NK-92 (cell line): Measurements from ENCODE around the gene DENND11.

Source experiments
- DNase-seq: peaks from one replicate; lab custom pipeline; 2025; ENCODE audit not compliant: unreplicated experiment; lab: John Stamatoyannopoulos, UW

The DENND11 gene, protein sequence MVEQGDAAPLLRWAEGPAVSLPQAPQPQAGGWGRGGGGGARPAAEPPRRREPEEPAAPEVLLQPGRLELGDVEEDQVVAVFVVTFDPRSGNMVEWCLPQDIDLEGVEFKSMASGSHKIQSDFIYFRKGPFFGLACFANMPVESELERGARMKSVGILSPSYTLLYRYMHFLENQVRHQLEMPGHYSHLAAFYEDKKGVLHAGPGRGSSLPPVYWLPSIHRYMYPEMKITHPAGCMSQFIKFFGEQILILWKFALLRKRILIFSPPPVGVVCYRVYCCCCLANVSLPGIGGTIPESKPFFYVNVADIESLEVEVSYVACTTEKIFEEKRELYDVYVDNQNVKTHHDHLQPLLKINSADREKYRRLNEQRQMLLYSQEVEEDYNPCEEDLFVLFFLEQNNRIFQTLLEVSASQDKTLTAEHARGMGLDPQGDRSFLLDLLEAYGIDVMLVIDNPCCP

DNA sequence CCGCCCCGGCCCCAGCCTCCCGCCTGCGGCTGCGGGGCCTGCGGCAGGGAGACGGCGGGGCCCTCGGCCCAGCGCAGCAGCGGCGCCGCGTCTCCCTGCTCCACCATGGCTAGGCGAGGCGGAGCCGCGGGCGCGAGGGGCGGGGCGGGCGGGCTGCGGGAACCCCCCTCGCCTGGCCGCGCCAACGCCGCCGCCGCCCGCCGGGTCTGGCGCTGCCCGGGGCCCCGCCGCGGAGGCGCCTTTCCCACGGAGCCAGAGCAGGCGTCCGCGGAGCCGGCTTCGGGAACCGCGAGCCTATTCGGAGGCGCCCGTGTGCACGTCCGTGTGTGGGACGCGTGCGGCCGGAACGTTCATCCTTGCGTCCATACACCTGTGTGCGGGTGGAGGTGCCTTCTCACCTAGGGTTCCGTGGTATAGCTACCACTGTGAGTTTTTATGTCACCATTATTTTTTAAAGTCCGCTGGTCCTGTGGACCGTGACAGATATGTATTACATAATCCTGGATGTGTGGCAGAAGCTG is at the start of gene DENND11:
Gene DENND11 (minus strand): TSS at position 120 of the 521 bp plus-strand sequence. CDS start 13 bp downstream, at position 107.
- no peak for DNase-seq

DNA sequence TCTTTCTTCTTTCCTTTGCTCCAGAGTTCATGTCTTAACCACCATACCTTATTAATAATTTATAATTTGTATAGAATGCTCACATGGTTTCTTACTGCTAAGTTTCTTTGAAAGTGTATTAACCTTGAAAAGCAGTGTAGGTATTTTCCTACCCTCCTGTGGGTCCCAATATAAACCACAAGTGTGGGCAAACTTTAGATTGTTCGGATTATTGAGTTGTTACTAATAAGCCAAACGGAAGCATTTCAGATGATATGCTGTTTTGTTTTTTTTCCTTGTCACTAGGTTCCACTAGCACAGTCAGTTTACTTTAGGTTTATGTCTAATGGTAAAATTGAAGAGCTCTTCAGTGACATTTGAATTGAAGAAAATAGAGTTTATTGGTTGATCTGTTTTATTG is 46.4 kb upstream of the DENND11 start:
- no peak for DNase-seq

DNA sequence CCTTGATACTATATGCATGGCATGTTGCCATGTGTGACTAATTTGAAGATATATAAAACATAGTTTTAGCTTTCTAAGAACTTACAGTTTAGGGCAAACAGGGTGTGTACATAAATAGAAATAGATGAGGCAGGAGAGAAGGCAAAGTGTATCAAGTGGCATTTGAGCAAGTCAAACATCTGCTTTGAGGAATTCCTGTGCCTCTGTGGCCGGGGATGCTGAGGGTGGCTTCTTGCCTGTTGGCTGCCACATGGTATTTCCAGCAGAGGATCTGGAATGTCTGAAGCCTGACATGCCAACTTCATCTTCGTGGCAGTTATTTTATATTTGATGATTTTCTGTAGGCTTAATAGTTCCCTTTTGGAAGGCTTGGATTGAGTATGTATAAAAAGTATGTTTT is 42.2 kb upstream of the DENND11 start:
- DNase-seq: no peak

DNA sequence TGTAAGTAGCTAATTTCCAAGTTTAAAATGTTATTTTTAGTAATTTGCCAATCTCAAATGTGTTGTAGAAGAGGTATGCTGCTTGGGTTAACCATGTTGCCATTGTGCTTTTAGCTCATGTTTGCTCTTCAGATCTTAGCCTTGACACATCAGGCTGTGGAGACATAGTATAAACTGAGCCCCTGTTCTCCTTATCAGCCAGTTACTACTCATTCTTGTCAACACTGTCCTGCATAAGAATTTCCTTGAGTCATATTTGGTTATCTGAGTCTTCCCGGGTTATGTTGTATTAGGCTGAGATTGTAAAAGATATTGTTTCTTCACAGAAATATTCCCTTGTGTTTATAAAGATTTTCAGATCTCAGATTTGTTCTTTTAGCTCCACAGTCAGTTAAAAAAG is 40.3 kb upstream of the DENND11 start:
- no peak for DNase-seq

DNA sequence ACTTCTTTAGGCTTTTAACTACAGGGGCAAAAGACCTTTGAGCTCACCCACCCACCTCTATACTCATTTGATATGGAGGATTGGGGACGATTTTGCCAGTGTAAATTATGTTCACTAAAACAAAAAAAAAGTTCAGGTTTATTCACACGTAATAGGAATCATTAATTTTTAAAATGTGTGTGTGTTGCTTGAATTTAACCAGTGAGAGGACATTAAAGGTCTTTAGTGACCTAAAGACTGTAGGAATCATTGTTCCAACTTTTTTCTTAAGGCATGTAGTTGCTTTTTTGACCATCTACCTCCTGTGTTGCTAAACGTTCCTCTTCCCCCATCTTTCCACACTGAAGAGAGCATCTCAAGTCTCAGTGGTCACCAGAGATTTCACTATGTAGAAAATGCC is 37.3 kb upstream of the DENND11 start:
- DNase-seq: no peak

DNA sequence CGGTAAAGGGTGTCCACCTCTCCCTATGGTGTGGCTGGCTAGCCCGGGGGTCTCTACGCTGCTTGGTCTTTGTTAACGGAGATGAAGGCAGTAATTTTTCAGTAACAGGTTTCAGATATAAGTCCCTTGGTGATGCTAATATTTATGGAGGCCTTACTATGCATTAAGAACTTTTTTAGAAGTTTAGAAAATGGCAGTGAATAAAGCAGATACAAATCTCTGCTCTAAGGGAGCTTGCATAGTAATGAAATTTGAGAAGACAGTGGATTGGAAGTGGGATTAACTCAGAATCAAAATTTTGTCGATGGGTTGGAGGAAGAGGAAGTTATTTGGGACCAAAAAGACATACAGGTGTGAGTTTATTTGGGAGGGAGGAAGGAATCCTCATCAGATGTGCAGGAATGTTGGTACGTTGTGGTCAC is 36.6 kb upstream of the DENND11 start:
- no peak for DNase-seq

DNA sequence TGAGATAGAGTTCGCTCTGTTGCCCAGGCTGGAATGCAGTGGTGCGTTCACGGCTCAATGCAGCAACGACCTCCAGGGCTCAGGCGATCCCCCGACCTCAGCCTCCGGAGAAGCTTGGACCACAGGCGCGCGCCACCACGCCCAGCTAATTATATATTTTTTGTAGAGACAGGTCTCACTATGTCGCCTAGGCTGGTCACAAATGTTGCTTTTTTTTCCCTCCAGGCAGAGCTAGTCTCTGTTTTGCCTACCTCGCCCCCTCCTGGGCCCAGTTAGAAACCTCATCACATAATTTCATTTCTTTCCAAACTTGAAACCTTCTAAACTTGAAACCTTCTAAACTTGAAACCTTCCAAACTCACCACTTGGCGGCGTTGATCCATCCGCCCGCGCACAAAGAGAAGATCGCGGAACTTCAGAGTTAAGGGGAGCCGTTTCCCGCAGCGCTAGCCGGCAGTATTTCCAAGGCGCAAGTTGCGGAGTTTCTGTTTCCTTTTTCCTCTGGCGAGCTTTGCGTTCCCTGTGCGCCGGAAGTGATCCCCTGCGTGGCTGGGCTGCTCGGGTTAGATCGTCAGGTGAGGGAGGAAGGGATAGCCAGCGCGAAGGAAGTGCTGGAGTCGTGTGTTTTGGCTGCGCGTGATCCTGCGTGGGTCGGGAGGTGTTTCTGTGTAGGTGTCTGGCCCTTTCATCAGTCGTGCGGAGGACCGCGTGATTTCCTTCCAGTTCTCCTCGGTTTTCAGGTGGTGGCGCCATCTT is 36.0 kb upstream of the DENND11 start, which contains the start of gene SSBP1:
Gene SSBP1 (plus strand): TSS at position 523 of the 756 bp plus-strand sequence. CDS start 809 bp downstream, outside the sequence.
- DNase-seq: peak; percentile 68

DNA sequence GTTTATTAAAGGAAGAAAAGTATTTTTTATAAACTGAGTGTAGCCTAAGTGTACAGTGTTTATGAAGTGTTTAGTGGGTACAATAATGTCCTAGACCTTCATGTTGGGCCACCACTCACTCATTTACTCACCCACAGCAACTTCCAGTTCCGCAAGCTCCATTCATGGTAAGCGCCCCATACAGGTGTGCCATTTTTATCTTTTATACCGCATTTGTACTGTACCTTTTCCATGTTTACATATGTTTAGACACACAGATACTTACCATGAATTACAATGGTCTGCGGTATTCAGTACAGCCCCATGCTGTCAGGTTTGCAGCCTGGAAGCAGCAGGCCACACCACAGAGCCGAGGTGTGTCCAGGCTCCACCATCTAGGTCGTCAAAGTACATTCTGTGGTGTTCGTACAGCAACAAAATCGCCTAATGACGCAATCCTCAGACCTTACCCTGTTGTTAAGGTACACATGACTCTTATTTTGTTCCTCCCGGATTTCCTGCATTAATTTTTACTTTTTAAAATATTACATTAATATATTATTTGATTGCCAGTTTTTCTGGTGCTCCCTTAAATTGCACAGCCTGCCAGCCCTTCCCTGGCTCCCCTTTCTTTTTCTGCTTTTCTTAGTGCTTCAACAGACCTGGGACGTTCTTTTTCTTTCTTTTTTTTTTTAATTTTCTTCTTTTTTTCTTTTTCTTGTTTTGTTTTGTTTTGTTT is 35.3 kb upstream of the DENND11 start:
- DNase-seq: no peak

DNA sequence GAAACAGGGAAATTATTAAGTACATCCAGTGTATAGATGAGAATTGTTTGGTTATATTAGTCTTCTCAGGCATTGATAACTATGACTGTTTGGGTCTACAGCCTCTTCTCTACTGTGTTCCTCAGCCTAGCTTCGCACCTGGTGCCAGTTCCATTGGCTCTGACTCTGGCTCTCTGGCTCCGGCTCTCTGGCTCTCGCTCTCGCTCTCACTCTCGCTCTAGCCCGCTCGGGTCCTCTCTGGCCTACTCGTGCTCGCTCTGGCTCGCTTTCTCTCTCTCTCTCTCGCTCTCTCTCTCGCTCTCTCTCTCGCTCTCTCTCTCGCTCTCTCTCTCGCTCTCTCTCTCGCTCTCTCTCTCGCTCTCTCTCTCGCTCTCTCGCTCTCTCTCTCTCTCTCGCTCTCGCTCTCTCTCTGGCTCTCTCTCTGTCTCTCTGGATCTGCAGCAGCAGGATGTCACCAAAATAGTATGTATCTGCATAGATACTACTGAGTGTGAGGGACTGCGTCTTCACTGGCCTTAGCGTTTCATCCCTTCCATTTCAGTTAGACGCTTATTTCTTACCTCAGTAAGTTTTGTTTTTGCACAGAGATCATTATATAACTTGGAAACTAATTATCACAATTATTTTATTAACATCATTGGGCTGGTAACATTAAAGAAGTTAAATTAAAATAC is 29.6 kb upstream of the DENND11 start:
- no peak for DNase-seq

DNA sequence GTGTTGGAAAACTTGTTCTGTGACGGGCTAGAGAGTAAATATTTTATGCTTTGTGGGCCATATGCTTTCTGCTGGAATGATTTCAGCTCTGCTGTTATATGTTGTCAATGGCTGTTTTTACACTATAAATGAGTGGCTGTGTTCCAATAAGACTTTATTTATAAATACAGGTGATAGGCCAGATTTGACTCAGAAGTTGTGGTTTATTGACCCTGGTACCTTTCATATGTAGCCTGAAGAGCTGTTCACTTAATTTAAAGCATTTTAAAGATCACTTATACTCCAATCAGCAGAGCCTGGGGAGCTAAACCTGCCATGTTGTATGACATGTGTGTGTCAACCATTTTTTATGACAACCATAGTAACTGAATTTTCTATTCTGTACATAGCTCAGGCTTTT is 27.1 kb upstream of the DENND11 start:
- no peak for DNase-seq

DNA sequence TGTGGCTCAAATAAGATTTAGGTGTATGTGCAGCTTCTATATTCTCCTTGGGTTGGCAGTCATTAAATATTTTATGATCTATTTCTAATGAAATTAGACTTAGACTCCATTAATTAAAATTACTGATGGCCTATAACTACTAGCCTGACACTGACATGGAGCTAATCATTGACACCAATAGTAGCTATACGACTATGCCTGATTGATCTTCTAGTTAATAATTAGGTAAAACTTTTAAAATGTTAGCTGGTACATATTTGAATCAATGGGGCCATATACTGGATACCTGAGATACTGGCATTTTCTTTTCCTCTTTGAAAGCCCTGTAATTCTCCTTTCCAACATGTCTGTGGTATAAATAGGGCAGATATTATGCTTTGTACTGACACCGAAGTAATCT is 20.6 kb upstream of the DENND11 start:
- no peak for DNase-seq

DNA sequence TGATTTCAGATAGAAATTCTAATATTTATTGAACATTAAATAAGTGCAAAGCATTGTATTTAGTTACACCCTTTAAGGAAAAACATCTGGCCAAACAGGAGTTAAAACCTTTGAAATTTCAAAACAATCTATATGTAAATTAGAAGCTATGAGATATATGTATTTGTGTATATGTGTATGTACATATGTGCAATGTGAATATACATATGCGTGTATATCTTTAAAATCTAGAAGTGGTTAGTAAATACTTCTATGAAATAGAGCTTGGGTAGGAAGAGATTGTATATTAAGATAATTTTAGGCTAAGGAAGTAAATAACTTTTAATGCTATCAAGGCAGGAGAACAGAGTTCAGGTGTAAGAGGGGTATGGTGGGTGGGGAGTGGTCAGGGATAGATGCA is 15.5 kb upstream of the DENND11 start:
- no peak for DNase-seq

DNA sequence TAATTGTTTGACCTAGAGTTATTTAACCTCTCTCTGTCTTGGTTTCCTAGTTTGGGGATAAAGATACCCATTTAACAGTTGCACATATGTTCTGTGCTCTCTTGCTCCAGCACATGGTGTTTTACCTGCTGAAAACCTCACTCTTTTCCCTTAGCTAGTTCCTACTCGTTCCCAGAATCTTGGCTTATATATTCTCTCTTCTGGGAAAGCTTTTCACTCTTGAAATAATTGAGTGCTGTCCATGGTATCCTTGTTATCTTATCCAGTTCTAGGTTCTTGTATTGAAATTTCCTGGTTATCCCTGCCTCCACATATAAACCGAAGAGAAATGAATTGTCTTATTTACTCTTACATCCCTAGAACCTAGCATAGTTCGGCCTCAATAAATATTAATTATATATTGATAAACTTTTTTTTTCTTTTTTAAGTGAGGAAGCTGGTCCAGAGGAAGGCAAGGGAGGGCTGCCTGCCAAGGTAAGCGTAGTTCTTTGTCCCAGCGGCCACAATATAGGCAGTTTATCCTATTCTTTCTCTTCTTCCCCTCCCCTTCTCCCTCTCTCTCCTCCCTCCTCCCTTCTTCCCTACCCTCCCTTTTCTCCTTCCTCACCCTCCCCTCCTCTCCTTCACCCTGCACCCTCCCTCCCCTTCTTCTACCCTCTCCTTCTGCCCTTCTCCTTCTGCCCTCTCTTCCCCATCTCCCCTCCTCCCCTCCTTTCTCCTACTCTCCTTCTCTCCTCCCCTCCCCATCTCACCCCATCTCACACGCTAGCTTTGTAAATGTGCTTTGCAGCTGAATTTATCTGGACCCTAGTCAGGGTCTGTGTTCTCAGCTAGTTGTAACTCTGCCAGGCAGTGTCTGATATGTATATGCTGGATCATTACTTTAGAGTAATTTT is 14.1 kb upstream of the DENND11 start:
- no peak for DNase-seq

DNA sequence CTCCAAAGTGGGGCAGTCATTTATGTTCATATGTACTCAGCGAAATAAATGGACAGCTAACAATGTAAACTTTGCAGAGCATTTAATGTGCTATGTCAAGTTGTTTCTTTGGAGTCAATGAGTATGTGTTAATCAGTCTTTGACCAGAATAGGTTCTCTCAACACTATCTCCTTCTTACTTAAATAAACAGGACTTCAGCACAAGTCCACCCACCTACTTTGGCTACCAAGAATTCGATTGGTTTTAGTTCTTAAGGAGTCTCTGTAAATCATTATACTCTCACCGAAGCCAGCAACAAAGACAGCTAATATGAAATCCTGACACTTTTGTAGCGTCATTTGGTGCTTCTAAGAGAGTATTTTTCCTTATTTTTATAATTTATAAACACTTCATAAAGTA is 13.1 kb upstream of the DENND11 start:
- no peak for DNase-seq

DNA sequence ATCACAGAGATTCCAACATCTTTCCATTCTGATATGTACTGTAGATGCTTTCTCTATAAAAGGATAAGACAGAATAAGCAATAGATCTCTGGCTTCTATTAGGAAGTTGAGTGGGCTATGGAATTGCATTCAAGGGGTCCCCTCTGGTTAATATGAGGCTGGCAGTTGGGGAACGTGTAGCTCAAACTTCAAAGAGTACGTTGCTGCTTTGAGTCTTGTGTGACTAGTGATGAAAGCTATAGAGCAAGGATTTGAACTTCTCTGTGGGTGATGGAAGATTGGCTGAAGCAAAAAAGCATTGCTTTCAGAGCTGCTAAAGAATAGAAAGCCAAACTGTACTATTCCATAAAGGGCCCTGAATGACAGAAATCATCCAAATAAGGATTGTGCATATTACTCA is 12.6 kb upstream of the DENND11 start:
- DNase-seq: no peak

DNA sequence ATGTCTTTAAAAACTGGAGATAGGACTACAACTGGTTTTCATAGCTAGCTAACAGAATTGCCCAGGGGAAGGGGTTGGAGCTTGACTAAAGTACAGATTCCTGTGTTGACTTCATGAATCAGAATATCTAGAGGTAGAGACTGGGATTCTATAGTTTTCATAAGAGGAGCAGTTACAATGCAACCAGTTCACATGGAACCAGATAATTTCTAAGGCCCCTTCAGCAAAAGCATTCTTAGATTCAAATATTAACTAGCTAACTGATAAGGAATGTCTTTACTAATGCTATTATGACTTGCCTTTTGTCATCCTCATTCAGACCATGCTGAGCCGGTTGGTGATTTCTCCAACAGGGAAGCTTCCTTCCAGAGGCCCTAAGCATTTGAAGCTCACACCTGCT is 11.9 kb upstream of the DENND11 start:
- no peak for DNase-seq

DNA sequence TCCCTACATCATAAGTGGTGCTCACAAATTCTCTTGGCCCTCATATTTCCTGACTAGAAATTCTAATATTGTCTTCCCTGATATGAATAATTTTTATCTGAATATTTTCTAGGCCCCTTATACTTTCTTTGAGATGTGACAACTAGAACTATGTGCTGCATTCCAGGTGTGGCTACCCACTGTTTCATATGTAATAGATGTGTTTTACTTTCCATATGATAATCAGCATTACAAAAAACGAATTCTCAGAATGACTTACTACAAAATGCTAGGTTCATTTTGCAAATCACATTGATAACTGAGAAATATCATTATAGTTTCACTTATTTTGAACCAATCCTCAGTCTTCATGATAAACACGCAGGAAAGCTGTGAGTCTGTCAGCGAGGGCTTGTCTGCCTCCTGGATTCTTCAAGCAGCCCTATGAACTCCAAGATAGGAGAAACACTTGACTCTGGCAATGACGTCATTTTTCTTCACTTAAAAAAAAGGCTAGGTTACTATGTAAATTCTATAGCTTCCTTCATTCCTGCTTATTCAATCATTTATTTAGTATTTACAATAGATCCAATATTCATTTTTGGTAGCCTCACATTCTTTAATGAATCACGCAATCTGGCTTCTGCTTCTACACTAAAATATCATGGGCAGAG is 10.8 kb upstream of the DENND11 start:
- DNase-seq: no peak

DNA sequence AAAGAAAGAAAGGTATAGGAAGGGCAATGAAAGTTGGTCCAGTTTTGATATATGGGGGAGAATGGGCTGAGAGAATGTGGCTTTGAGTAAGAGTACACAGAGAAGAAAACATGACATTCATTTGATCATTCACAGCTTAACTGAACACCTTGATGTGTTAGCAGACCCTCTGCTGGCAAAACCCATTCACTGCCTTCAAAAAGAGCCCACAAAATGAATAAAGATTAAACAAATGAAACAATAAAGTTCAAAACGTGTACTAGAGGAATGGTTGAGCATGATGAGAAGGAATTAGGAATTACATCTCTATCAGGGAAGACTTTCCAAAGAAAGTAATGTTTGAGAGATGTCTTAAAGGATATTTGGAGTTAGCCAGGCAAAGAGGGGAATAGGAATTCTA is 8.3 kb upstream of the DENND11 start:
- DNase-seq: no peak

DNA sequence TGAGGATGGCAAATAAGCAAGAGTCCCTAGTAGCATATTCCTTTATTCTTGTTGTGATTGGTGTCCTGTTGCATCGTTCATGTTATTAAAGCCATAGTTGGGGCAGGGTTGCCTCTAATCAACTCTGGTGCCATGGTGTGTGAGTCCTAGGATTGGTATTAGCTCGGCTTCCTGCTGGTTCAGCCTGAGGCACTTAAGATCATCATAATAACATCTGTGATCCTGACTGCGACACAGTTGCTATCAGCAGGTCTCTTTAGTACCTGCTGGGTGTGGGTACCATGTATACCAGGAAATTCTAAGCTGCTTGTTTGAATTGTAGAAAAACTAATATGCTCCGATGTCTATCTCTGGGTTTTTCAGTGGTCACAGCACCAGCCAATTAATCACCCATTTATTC is 7.8 kb upstream of the DENND11 start:
- DNase-seq: no peak
